ENCODE data around the gene SNAI3. TPM values are rescaled to one million over a fixed set of nuclear protein-coding genes. Genes with fewer than 3 reads are reported as not detected.

The SNAI3 gene
- polyA plus RNA-seq, 1 experiment, result 0.04 TPM

GRCh38 chr16:88629835-88630234, 56.5 kb downstream of the SNAI3 start:
- ChIA-PET CTCF (no interaction called here), POLR2A (interaction anchor here (0.6 to 1.5 kb wide), 2 partner anchors 10 to 163 kb away, joined by 3 to 14 read pairs; no protein-coding TSS in a partner anchor)
- no peak for DNase-seq (ENCODE audit: low read depth, low spot score)
- Histone ChIP-seq H3K27ac (ENCODE audit: low read depth, low read length) (no peak overlapping the region), H3K9me3 (ENCODE audit: control insufficient read depth, insufficient read depth, low read length) (no peaks in the 10 kb centered on the region; the same call in 1 of the 2 replicates), H3K27me3 (ENCODE audit: control insufficient read depth, insufficient read depth, low read length) (no peaks in the 10 kb centered on the region), H3K4me3 (ENCODE audit: low read depth, low read length) (no peak overlapping the region)
- no peak for TF ChIP-seq CTCF (IDR thresholded peaks at IDR 0.05; ENCODE audit: low read depth, low read length)

- ChIA-PET CTCF (interaction anchor here (0.6 kb wide), 1 partner anchor 852 kb away, joined by 3 read pairs; no protein-coding TSS in a partner anchor), POLR2A (no interaction called here)
Observed at GRCh38 chr16:88628512-88628974, 57.8 kb downstream of the SNAI3 start.

More at GRCh38 chr16:88628512-88628974, 57.8 kb downstream of the SNAI3 start:
- Histone ChIP-seq H3K27me3 (ENCODE audit: control insufficient read depth, insufficient read depth, low read length) (no peaks in the 10 kb centered on the region), H3K4me3 (ENCODE audit: low read depth, low read length) (no peak overlapping the region), H3K9me3 (ENCODE audit: control insufficient read depth, insufficient read depth, low read length) (no peaks in the 10 kb centered on the region; the same call in 1 of the 2 replicates), H3K27ac (ENCODE audit: low read depth, low read length) (no peak overlapping the region)
- no peak for DNase-seq (ENCODE audit: low read depth, low spot score)
- peak; percentile 35 for TF ChIP-seq CTCF (IDR thresholded peaks at IDR 0.05; ENCODE audit: low read depth, low read length)

Other genes starting within 250 kb of the SNAI3 start
- 0.20 TPM in 2 replicates for gene ZFPM1, start 233.2 kb downstream of the SNAI3 start, polyA plus RNA-seq (2011; rRNA removed)
- gene ZC3H18, start 116.1 kb downstream of the SNAI3 start, polyA plus RNA-seq (2011; rRNA removed), result 8.5 and 10.1 TPM in 2 replicates
- gene IL17C, start 47.9 kb downstream of the SNAI3 start, polyA plus RNA-seq (2011; rRNA removed), result not detected in 2 replicates
- 53.6 and 99.8 TPM in 2 replicates for gene CYBA, start 35.5 kb downstream of the SNAI3 start, polyA plus RNA-seq (2011; rRNA removed)
- gene MVD, start 23.4 kb downstream of the SNAI3 start, polyA plus RNA-seq (2011; rRNA removed), result 9.1 and 13.5 TPM in 2 replicates
- 6.8 and 9.0 TPM in 2 replicates for gene RNF166, start 19.9 kb upstream of the SNAI3 start, polyA plus RNA-seq (2011; rRNA removed)
- 6.5 and 8.7 TPM in 2 replicates for gene CTU2, start 20.0 kb upstream of the SNAI3 start, polyA plus RNA-seq (2011; rRNA removed)
- gene PIEZO1, start 98.7 kb upstream of the SNAI3 start, polyA plus RNA-seq (2011; rRNA removed), result 47.0 and 72.7 TPM in 2 replicates
- gene CDT1, start 117.3 kb upstream of the SNAI3 start, polyA plus RNA-seq (2011; rRNA removed), result 1.2 and 2.4 TPM in 2 replicates
- 66.8 and 107 TPM in 2 replicates for gene APRT, start 125.4 kb upstream of the SNAI3 start, polyA plus RNA-seq (2011; rRNA removed)
- 11.6 and 18.5 TPM in 2 replicates for gene GALNS, start 170.4 kb upstream of the SNAI3 start, polyA plus RNA-seq (2011; rRNA removed)
- gene TRAPPC2L, start 170.6 kb upstream of the SNAI3 start, polyA plus RNA-seq (2011; rRNA removed), result 72.8 and 101 TPM in 2 replicates
- gene PABPN1L, start 180.2 kb upstream of the SNAI3 start, polyA plus RNA-seq (2011; rRNA removed), result not detected in 2 replicates